HG03108 (cell line): Measurements from ENCODE around the gene EYA2.
"Not testable (repeated sequence)": the region's sequence is repeated elsewhere in the genome, so short reads cannot be mapped to it uniquely, and the experiment has no call there.

Source experiments
- ATAC-seq: cut with Tn5 transposase; IDR thresholded peaks from one replicate; pipeline ENCODE4 v1.9.1; 2021; ENCODE audit warnings: moderate library complexity; ENCODE audit not compliant: unreplicated experiment

EYA2 gene

GRCh38 chr20:46894971-46895905, 595 bp downstream of the EYA2 start:
- no peak for ATAC-seq

- ATAC-seq, result no peak
Observed at GRCh38 chr20:46895906-46896242, 1.2 kb downstream of the EYA2 start.

GRCh38 chr20:46897328-46897880, 2.8 kb downstream of the EYA2 start:
- no peak for ATAC-seq

GRCh38 chr20:46898423-46898822, 3.8 kb downstream of the EYA2 start:
- no peak for ATAC-seq

- ATAC-seq, result no peak
Observed at GRCh38 chr20:46899621-46900020, 5.0 kb downstream of the EYA2 start.

- ATAC-seq, result no peak
Observed at GRCh38 chr20:46900086-46900485, 5.4 kb downstream of the EYA2 start.

- ATAC-seq, result no peak
Observed at GRCh38 chr20:46900826-46901225, 6.2 kb downstream of the EYA2 start.

- ATAC-seq, result no peak
Observed at GRCh38 chr20:46901638-46902037, 7.0 kb downstream of the EYA2 start.

GRCh38 chr20:46903256-46903655, 8.6 kb downstream of the EYA2 start:
- ATAC-seq, result no peak

- no peak for ATAC-seq
Observed at GRCh38 chr20:46903937-46904336, 9.3 kb downstream of the EYA2 start.

- no peak for ATAC-seq
Observed at GRCh38 chr20:46905364-46906125, 10.9 kb downstream of the EYA2 start.

- ATAC-seq, result no peak
Observed at GRCh38 chr20:46913329-46914044, 18.8 kb downstream of the EYA2 start.

- no peak for ATAC-seq
Observed at GRCh38 chr20:46914789-46915379, 20.2 kb downstream of the EYA2 start.

GRCh38 chr20:46915575-46916257, 21.1 kb downstream of the EYA2 start:
- ATAC-seq, result no peak

- ATAC-seq, result no peak
Observed at GRCh38 chr20:46916258-46916603, 21.6 kb downstream of the EYA2 start.

GRCh38 chr20:46917155-46917554, 22.5 kb downstream of the EYA2 start:
- ATAC-seq, result no peak

- no peak for ATAC-seq
Observed at GRCh38 chr20:46920114-46920513, 25.5 kb downstream of the EYA2 start.

- not testable (repeated sequence) for ATAC-seq
Observed at GRCh38 chr20:46922841-46923240, 28.2 kb downstream of the EYA2 start.

GRCh38 chr20:46923550-46923949, 28.9 kb downstream of the EYA2 start:
- no peak for ATAC-seq

GRCh38 chr20:46928580-46929132, 34.0 kb downstream of the EYA2 start:
- ATAC-seq, result no peak
